LNCAP (cell line): Measurements from ENCODE around the gene ETFA.

Source experiments
- TF ChIP-seq, protein P1 (sequence below): fragments of 450-650 bp; IDR thresholded peaks from 2 replicates; pipeline ENCODE4 v1.5.1; 2017; ENCODE audit warnings: mild to moderate bottlenecking

Gene ETFA

DNA sequence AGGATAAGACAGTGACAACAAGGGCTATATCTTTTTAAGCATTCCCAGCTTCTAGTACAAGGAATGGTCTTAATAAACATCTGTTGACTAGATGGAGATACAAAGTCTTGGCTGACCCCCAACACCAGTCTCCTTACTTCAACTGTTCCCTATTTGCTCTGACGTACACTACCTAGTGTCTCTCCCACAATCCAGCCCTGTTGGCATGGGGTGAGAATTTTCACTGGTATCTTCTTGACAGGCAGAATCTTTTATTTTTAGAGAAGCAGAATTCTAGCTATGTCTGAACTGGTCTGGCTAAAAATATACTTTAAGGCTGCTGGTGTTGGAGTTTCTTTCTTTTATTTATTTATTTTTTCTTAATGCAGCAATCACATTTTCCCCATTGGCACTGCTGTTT is 82.0 kb downstream of the ETFA start:
- TF ChIP-seq, protein P1, sequence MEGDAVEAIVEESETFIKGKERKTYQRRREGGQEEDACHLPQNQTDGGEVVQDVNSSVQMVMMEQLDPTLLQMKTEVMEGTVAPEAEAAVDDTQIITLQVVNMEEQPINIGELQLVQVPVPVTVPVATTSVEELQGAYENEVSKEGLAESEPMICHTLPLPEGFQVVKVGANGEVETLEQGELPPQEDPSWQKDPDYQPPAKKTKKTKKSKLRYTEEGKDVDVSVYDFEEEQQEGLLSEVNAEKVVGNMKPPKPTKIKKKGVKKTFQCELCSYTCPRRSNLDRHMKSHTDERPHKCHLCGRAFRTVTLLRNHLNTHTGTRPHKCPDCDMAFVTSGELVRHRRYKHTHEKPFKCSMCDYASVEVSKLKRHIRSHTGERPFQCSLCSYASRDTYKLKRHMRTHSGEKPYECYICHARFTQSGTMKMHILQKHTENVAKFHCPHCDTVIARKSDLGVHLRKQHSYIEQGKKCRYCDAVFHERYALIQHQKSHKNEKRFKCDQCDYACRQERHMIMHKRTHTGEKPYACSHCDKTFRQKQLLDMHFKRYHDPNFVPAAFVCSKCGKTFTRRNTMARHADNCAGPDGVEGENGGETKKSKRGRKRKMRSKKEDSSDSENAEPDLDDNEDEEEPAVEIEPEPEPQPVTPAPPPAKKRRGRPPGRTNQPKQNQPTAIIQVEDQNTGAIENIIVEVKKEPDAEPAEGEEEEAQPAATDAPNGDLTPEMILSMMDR = no peak

GRCh38 chr15:76223521-76223920 is 87.7 kb downstream of the ETFA start:
- TF ChIP-seq, protein P1 = no peak

DNA sequence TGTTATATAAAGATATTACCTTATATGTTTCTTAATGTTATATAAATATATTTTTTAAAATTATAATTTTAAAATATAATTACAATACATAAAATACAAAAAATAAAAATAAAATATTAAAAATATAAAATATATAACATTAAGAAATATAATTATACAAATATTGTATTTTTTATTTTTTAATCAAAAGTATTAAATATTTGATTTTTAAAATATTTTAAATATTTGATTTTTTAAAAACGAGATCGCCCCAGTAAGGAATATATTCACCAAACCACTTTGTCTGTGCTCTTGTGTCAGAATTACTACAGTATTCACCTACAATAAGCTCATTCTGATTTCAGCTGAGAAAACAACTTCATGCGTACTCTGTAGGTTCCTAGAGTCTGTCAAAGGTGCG is 89.1 kb downstream of the ETFA start:
- TF ChIP-seq, protein P1 = no peak

DNA sequence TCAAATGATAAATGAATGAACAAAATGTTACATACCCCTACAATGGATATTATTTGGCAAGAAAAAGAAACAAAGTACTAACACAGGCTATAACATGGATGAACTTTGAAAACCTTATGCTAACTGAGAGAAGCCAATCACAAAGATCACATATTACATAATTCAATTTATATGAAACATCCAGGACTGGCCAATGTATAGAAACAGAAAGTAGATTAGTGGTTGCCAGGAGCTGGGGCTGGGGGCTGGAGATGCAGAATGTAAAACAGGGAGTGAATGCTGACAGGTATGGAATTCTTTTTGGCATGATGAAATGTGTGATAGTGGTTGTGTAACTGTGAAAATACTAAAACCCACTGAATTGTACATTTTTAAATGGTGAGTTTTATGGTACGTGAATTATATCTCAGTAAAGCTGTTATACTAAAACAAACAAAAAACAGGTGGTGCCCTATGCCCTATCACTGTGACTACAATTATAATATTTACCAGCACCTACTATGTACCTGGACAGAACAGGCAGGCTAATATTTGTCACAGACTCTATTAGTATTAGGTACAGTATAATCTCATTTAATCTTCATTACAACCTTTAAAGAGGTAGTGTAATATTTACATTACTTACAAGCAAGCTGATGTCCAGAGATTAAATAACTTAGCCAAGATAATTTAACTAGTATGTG is 90.0 kb downstream of the ETFA start:
- TF ChIP-seq, protein P1 = no peak

DNA sequence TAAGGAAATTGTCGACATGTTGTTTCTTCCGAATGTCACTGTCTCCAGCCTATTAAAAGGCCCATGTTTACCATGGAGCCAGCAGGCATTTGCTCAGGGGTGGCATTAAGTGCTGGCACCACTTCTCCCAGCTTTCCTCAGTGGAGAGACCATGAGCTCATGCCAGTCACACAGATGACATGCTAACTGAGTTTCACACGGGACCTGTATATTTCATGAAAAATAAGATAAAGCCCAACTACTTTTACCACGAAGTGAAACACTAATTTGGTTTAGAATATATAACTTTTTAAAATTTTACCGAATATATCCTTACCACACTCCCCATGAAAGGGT is 93.4 kb downstream of the ETFA start:
- TF ChIP-seq, protein P1 = no peak

GRCh38 chr15:76217029-76217881 is 94.0 kb downstream of the ETFA start:
- TF ChIP-seq, protein P1 = no peak

- TF ChIP-seq, protein P1 = no peak
Observed at GRCh38 chr15:76215634-76216033, 95.6 kb downstream of the ETFA start.
